ENCODE results near the gene INSYN2A. TPM values are rescaled to one million over a fixed set of nuclear protein-coding genes. Genes with fewer than 3 reads are reported as not detected.

INSYN2A gene
- 9.4 TPM for total RNA-seq

DNA sequence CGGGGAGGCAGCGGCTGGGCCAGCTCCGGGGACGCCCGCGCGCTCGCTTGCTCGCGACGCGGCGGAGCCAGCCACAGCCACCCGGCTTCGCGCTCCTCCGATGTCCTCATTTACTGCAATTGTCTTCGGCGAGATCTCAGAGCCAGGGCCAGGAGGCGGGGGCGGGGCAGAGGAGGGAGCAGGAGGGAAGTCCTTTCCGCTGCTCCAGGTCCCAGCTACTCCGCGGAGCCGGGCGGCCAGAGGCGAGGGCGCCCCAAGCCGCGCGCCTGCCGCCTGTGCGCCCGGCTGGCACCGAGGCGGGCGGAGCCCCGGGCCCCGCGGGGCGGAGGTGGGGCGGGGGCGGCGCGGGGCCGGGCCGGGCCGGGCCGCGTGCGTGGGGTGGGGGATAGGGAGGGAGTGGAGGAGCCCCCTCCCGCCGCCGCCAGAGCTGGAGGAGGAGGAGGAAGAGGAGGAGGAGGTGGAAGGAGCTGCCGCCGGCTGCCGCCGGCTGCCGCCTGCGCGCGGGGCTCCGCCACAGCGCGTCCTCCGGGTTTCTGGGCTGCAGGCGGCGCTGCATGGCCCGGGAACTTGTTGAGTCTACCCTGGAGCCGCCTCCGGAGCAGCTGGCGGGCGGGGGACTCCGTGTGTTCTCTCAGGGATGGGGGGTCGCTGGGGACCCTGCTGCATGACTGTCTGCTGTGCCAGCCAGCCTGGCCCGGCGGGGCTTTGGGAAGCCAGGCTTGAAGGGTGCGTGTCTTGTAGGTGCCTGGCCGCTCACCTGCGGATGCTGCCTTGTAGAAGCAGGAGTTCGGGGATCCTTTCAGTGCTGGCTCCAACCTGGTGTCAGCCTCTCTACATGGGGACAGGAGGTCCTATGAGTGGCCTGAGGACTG lies at the start of gene INSYN2A:
Gene INSYN2A (minus strand): TSS at position 310 of the 872 bp plus-strand sequence. CDS start 20,196 bp downstream, outside the sequence.

Data from parietal lobe (tissue), 1 donor.